Measurements from ENCODE around the gene THOC6. TPM values are rescaled to one million over a fixed set of nuclear protein-coding genes. Genes with fewer than 3 reads are reported as not detected.

Gene THOC6
- total RNA-seq, 2 donors from 2014 or later, result 27.4 to 45.8 TPM

- H3K4me3 ChIP-seq, result peak overlapping the region; percentile 79
- H3K36me3 ChIP-seq, result no peaks in the 10 kb centered on the region
- peak overlapping the region; percentile 83 to 96 for H3K9ac ChIP-seq (ENCODE audit: low read depth in 2 of 2, low read length in 2 of 2)
- peaks cover 18% of the 10 kb centered on the region for H3K4me1 ChIP-seq
- no peaks in the 10 kb centered on the region for H3K27me3 ChIP-seq
- H3K9me3 ChIP-seq, result no peaks in the 10 kb centered on the region
- intact Hi-C loops (cut with DNase I), result no loop called here
- TF ChIP-seq, protein P1, sequence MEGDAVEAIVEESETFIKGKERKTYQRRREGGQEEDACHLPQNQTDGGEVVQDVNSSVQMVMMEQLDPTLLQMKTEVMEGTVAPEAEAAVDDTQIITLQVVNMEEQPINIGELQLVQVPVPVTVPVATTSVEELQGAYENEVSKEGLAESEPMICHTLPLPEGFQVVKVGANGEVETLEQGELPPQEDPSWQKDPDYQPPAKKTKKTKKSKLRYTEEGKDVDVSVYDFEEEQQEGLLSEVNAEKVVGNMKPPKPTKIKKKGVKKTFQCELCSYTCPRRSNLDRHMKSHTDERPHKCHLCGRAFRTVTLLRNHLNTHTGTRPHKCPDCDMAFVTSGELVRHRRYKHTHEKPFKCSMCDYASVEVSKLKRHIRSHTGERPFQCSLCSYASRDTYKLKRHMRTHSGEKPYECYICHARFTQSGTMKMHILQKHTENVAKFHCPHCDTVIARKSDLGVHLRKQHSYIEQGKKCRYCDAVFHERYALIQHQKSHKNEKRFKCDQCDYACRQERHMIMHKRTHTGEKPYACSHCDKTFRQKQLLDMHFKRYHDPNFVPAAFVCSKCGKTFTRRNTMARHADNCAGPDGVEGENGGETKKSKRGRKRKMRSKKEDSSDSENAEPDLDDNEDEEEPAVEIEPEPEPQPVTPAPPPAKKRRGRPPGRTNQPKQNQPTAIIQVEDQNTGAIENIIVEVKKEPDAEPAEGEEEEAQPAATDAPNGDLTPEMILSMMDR (IDR thresholded peaks at IDR 0.05), result no peak
- peak overlapping the region; percentile 96 for H3K27ac ChIP-seq
- DNase-seq, result peak; percentile 90
These were observed 2.2 kb upstream of the THOC6 start for GRCh38 chr16:3021449-3022207.

- intact Hi-C loops (cut with DNase I), result no loop called here
- peak overlapping the region; percentile 55 to 96 for H3K9ac ChIP-seq (ENCODE audit: low read depth in 2 of 2, low read length in 2 of 2)
- peak overlapping the region; percentile 96 for H3K27ac ChIP-seq
- TF ChIP-seq, protein P1 (IDR thresholded peaks at IDR 0.05), result no peak
- H3K36me3 ChIP-seq, result no peaks in the 10 kb centered on the region
- peak overlapping the region; percentile 79 for H3K4me3 ChIP-seq
- H3K27me3 ChIP-seq, result no peaks in the 10 kb centered on the region
- no peaks in the 10 kb centered on the region for H3K9me3 ChIP-seq
- peaks cover 18% of the 10 kb centered on the region for H3K4me1 ChIP-seq
- DNase-seq, result peak; percentile 88
These were observed 1.6 kb upstream of the THOC6 start for GRCh38 chr16:3022208-3022683.

DNA sequence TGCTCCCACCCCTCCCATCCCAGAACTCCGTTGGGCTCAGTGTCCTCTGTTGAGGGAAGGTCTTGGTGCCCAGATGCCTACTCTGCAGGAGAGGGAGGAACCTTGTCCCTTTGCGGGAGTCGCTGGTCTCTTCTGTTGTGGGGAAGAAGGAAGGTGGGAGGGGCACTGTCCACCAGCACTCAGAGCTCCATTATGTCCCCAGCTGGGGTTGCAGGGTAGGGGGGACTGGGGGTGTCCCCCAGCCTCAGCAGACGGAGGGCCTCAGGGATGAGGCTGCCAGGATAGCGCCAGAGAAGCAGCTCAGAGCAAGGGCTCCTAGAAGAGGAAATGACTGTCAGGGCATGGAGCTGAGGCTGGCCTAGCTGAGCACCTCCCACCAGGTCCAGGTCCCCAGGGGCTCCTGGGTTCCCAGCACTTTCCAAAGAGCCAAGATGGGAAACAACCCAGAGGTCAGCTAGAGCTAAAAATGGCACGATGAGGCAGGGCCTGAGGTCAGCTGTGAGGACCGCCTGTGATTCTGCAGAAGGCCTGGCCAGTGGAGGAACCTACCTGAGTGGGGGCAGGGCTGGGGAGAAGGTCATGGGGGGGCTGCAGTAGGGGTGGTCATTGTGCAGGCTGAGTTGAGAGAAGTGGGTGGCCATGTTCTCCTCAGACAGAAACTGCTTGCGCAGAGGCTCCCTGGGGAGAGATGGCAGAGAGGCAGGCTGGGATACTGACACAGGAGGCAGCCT, 986 bp upstream of the THOC6 start:
- DNase-seq, result no peak
- TF ChIP-seq, protein P1 (IDR thresholded peaks at IDR 0.05), result no peak
- Histone ChIP-seq H3K27ac (peak overlapping the region; percentile 96), H3K27me3 (no peaks in the 10 kb centered on the region), H3K9ac (ENCODE audit: low read depth in 2 of 2, low read length in 2 of 2) (peak overlapping the region; percentile 70 to 75), H3K4me1 (peaks cover 20% of the 10 kb centered on the region), H3K36me3 (no peaks in the 10 kb centered on the region), H3K9me3 (no peaks in the 10 kb centered on the region), H3K4me3 (peak overlapping the region; percentile 51)
- intact Hi-C loops (cut with DNase I), result no loop called here

DNA sequence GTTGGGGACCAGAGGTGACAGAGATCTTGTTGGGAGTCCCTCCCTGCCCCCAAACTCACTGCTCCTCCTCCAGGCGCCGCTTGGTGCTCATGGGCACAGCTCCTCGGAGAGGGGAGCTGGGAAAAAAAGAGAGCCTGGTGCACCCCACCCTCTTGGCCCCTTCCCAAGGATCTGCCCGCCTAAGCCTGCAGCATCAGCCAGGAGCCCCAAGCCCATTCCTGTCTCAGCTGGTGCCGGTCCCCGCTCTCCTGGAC, 493 bp upstream of the THOC6 start:
- intact Hi-C loops (cut with DNase I), result no loop called here
- DNase-seq, result no peak
- TF ChIP-seq, protein P1 (IDR thresholded peaks at IDR 0.05), result no peak
- H3K4me3 ChIP-seq, result peak overlapping the region; percentile 51
- H3K27me3 ChIP-seq, result no peaks in the 10 kb centered on the region
- peaks cover 22% of the 10 kb centered on the region for H3K4me1 ChIP-seq
- no peaks in the 10 kb centered on the region for H3K36me3 ChIP-seq
- no peaks in the 10 kb centered on the region for H3K9me3 ChIP-seq
- H3K9ac ChIP-seq (ENCODE audit: low read depth in 2 of 2, low read length in 2 of 2), result peak overlapping the region; percentile 70 to 75
- peak overlapping the region; percentile 96 for H3K27ac ChIP-seq

DNA sequence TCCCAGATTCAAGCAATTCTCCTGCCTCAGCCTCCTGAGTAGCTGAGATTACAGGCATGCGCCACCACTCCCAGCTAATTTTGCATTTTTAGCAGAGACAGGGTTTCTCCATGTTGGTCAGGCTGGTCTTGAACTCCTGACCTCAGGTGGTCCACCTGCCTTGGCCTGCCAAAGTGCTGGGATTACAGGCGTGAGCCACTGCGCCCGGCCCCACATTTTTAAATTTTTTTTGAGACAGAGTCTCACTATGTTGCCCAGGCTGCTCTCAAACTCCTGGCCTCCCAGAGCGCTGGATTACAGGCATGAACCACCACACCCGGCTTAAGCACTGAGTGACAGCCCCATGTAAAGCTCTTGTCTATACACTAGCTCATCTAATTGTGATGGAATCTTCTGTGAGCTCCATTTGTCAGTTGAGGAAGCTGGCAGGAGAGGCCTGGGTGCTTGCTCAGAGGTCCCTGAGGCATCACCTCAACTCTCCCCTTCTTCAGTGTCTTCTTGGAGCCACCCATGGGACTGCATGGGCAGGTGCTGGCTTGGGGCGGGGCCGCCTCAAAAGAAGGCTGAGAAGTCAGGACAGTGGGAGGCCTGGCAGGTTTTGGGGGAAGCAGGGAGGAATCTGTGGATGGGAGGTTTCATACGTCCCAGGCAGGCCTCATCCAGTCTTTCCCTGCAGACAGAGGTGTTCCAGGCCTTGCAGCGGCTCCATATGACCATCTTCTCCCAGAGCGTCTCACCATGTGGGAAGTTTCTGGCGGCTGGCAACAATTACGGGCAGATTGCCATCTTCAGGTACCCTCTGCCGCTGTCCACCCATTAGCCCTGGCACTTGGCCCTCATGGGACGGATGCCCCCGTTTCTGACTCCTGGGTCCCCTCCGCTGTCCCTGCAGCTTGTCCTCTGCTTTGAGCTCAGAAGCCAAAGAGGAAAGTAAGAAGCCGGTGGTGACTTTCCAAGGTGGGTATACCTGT, 1.5 kb downstream of the THOC6 start:
- no peak overlapping the region for H3K27ac ChIP-seq
- no peak overlapping the region for H3K9ac ChIP-seq (ENCODE audit: low read depth in 2 of 2, low read length in 2 of 2)
- intact Hi-C loops (cut with DNase I), result no loop called here
- peaks cover 4% of the 10 kb centered on the region for H3K27me3 ChIP-seq
- no peaks in the 10 kb centered on the region for H3K36me3 ChIP-seq
- H3K4me3 ChIP-seq, result no peak overlapping the region
- TF ChIP-seq, protein P1 (IDR thresholded peaks at IDR 0.05), result no peak
- DNase-seq, result no peak
- H3K4me1 ChIP-seq, result peaks cover 26% of the 10 kb centered on the region
- H3K9me3 ChIP-seq, result no peaks in the 10 kb centered on the region
